Progenitor cell of endocrine pancreas (in vitro differentiated cells): ENCODE results near the gene TIMM10. TPM values are rescaled to one million over a fixed set of nuclear protein-coding genes. Genes with fewer than 3 reads are reported as not detected.

Experiments
- DNase-seq: peaks from one replicate; pipeline ENCODE4 v3.0.0; 2021; ENCODE audit warnings: low spot score; ENCODE audit not compliant: unreplicated experiment
- H3K27ac Mint-ChIP-seq: 2 replicates; pipeline ENCODE4 v1.8.0; 2021; ENCODE audit warnings: mild to moderate bottlenecking, moderate library complexity, mixed read lengths
- H3K27me3 Mint-ChIP-seq: 2 replicates; pipeline ENCODE4 v1.8.0; 2021; ENCODE audit warnings: mixed read lengths
- H3K36me3 Mint-ChIP-seq: 2 replicates; pipeline ENCODE4 v1.8.0; 2022; ENCODE audit warnings: mixed read lengths; ENCODE audit not compliant: insufficient read depth
- H3K4me1 Mint-ChIP-seq: 2 replicates; pipeline ENCODE4 v1.8.0; 2021; ENCODE audit warnings: low read depth, mixed read lengths
- H3K4me3 Mint-ChIP-seq: 2 replicates; pipeline ENCODE4 v1.8.0; 2021; ENCODE audit warnings: low read depth, mild to moderate bottlenecking, moderate library complexity, mixed read lengths
- H3K9me3 Mint-ChIP-seq: 2 replicates; pipeline ENCODE4 v1.8.0; 2021; ENCODE audit warnings: low read depth, mixed read lengths
- CTCF ChIP-seq: fragments of 200-600 bp; sonication (generic); IDR thresholded peaks from one replicate; pipeline ENCODE4 v1.5.0; 2021; ENCODE audit warnings: antibody characterized with exemption, mild to moderate bottlenecking; ENCODE audit not compliant: unreplicated experiment
- total RNA-seq: library from RNA; stranded (reverse); gene quantifications from 2 replicates; pipeline ENCODE4 v1.2.1, GENCODE V29; 2021

TIMM10 gene
- total RNA-seq, 1 donor from 2014 or later = 63.5 TPM

GRCh38 chr11:57481915-57482781 is 48.4 kb downstream of the TIMM10 start:
- peaks cover 46% of the 10 kb centered on the region for H3K27me3 Mint-ChIP-seq
- H3K4me1 Mint-ChIP-seq = peaks cover 7% of the 10 kb centered on the region
- H3K9me3 Mint-ChIP-seq = no peaks in the 10 kb centered on the region
- peak overlapping the region; percentile 71 for H3K4me3 Mint-ChIP-seq
- H3K27ac Mint-ChIP-seq = peak overlapping the region; percentile 41
- no peak for DNase-seq
- peaks cover 6% of the 10 kb centered on the region for H3K36me3 Mint-ChIP-seq
- no peak for TF ChIP-seq CTCF

GRCh38 chr11:57481315-57481714 is 49.2 kb downstream of the TIMM10 start:
- Mint-ChIP-seq H3K4me3 (peak overlapping the region; percentile 49), H3K4me1 (peaks cover 7% of the 10 kb centered on the region), H3K9me3 (no peaks in the 10 kb centered on the region), H3K27me3 (peaks cover 51% of the 10 kb centered on the region), H3K27ac (peak overlapping the region; percentile 87), H3K36me3 (peaks cover 6% of the 10 kb centered on the region)
- no peak for DNase-seq
- TF ChIP-seq CTCF = no peak

- peak overlapping the region; percentile 14 for H3K27ac Mint-ChIP-seq
- TF ChIP-seq CTCF = peak; percentile 70
- H3K36me3 Mint-ChIP-seq = peaks cover 4% of the 10 kb centered on the region
- H3K4me1 Mint-ChIP-seq = peaks cover 7% of the 10 kb centered on the region
- no peaks in the 10 kb centered on the region for H3K9me3 Mint-ChIP-seq
- no peak overlapping the region for H3K4me3 Mint-ChIP-seq
- peaks cover 57% of the 10 kb centered on the region for H3K27me3 Mint-ChIP-seq
- peak; percentile 60 for DNase-seq
Measured at GRCh38 chr11:57480409-57481137, 50.0 kb downstream of the TIMM10 start.

GRCh38 chr11:57479911-57480310 is 50.6 kb downstream of the TIMM10 start:
- peaks cover 64% of the 10 kb centered on the region for H3K27me3 Mint-ChIP-seq
- no peak for TF ChIP-seq CTCF
- H3K27ac Mint-ChIP-seq = peak overlapping the region; percentile 14
- DNase-seq = no peak
- no peaks in the 10 kb centered on the region for H3K9me3 Mint-ChIP-seq
- H3K4me3 Mint-ChIP-seq = no peak overlapping the region
- H3K36me3 Mint-ChIP-seq = peaks cover 1% of the 10 kb centered on the region
- H3K4me1 Mint-ChIP-seq = peaks cover 7% of the 10 kb centered on the region

- H3K9me3 Mint-ChIP-seq = no peaks in the 10 kb centered on the region
- no peaks in the 10 kb centered on the region for H3K36me3 Mint-ChIP-seq
- no peak overlapping the region for H3K4me3 Mint-ChIP-seq
- TF ChIP-seq CTCF = no peak
- peak overlapping the region; percentile 16 for H3K27ac Mint-ChIP-seq
- H3K4me1 Mint-ChIP-seq = peaks cover 7% of the 10 kb centered on the region
- peaks cover 70% of the 10 kb centered on the region for H3K27me3 Mint-ChIP-seq
- DNase-seq = no peak
Measured at GRCh38 chr11:57479021-57479663, 51.4 kb downstream of the TIMM10 start.
